WI38 (cell line): ENCODE data around the gene CACNA2D1.

Experiments
- H3K4me3 ChIP-seq: 2 replicates; pipeline ENCODE4 v1.5.1; 2011; ENCODE audit warnings: low read depth, mild to moderate bottlenecking, control low read depth, low read length
- CTCF ChIP-seq: IDR thresholded peaks from 2 replicates; pipeline ENCODE4 v1.5.1; 2012; ENCODE audit warnings: low read depth, mild to moderate bottlenecking, control low read depth, low read length

CACNA2D1 gene

GRCh38 chr7:82419200-82419599 is 24.4 kb downstream of the CACNA2D1 start:
- no peak overlapping the region for H3K4me3 ChIP-seq
- no peak for TF ChIP-seq CTCF

GRCh38 chr7:82417898-82418297 is 25.7 kb downstream of the CACNA2D1 start:
- H3K4me3 ChIP-seq: no peak overlapping the region
- TF ChIP-seq CTCF: no peak

GRCh38 chr7:82416402-82416801 is 27.2 kb downstream of the CACNA2D1 start:
- H3K4me3 ChIP-seq: no peak overlapping the region
- no peak for TF ChIP-seq CTCF

GRCh38 chr7:82414389-82414788 is 29.2 kb downstream of the CACNA2D1 start:
- H3K4me3 ChIP-seq: no peak overlapping the region
- no peak for TF ChIP-seq CTCF

- H3K4me3 ChIP-seq: no peak overlapping the region
- TF ChIP-seq CTCF: no peak
These were observed 30.3 kb downstream of the CACNA2D1 start for GRCh38 chr7:82413237-82413636.

- no peak overlapping the region for H3K4me3 ChIP-seq
- TF ChIP-seq CTCF: no peak
These were observed 31.8 kb downstream of the CACNA2D1 start for GRCh38 chr7:82411732-82412131.

- no peak for TF ChIP-seq CTCF
- H3K4me3 ChIP-seq: no peak overlapping the region
These were observed 33.1 kb downstream of the CACNA2D1 start for GRCh38 chr7:82410461-82410860.
